Panc1 (cell line): ENCODE results near the gene CERT1. TPM values are rescaled to one million over a fixed set of nuclear protein-coding genes. Genes with fewer than 3 reads are reported as not detected.

Experiments
- ATAC-seq: fragments of 200-7000 bp; cut with Tn5 transposase; 2 replicates; pipeline ENCODE4 v1.9.1; 2020; ENCODE audit warnings: mild to moderate bottlenecking, moderate library complexity
- BruUV-seq: library from RNA; stranded (reverse); fragments of 400-500 nt; replicated peaks from 2 replicates; lab custom pipeline; 2021; lab: Mats Ljungman, UMichigan
- CTCF ChIA-PET: fragments of 300-600 bp; sonication (Branson Sonifier 250); formaldehyde crosslinking; loops from one replicate; lab custom pipeline; 2022; ENCODE audit warnings: antibody characterized with exemption; lab: Charles Lee
- POLR2A ChIA-PET: fragments of 300-600 bp; sonication (Branson Sonifier 250); formaldehyde crosslinking; loops from one replicate; lab custom pipeline; 2022; ENCODE audit warnings: antibody characterized with exemption; lab: Charles Lee
- DNase-seq: peaks from one replicate; pipeline ENCODE4 v3.0.0-alpha.2; 2010; ENCODE audit warnings: low read depth, low spot score
- H3K27ac ChIP-seq: 2 replicates; pipeline ENCODE4 v1.5.1; 2011; ENCODE audit warnings: mild to moderate bottlenecking, low read length, inconsistent platforms
- H3K27me3 ChIP-seq: fragments of 200-500 bp; sonication (Bioruptor generic); 2 replicates; pipeline ENCODE4 v1.6.0; 2014; ENCODE audit warnings: low read length, inconsistent platforms; ENCODE audit not compliant: control insufficient read depth, insufficient read depth
- H3K36me3 ChIP-seq: fragments of 200-500 bp; sonication (Bioruptor generic); 2 replicates; pipeline ENCODE4 v1.5.1; 2014; ENCODE audit warnings: inconsistent platforms, mild to moderate bottlenecking, low read length, moderate library complexity; ENCODE audit not compliant: control insufficient read depth, insufficient read depth
- H3K4me1 ChIP-seq: 2 replicates; pipeline ENCODE4 v1.5.1; 2011; ENCODE audit warnings: inconsistent platforms, mild to moderate bottlenecking, low read length, moderate library complexity; ENCODE audit not compliant: control insufficient read depth, insufficient read depth
- H3K4me3 ChIP-seq, 2 experiments: 2 replicates each; pipeline ENCODE4 v1.5.1; 2011 to 2012; ENCODE audit warnings: low read depth in 2 of 2, low read length in 2 of 2, mild to moderate bottlenecking in 2 of 2, inconsistent platforms in 1 of 2, moderate library complexity in 1 of 2
- H3K9me3 ChIP-seq: fragments of 200-500 bp; sonication (Bioruptor generic); 2 replicates; pipeline ENCODE4 v1.5.1; 2014; ENCODE audit warnings: low read depth, mild to moderate bottlenecking, inconsistent platforms, low read length, moderate library complexity; ENCODE audit not compliant: control insufficient read depth, insufficient read depth
- CTCF ChIP-seq: fragments of 450-650 bp; IDR thresholded peaks from 2 replicates; pipeline ENCODE4 v1.5.1; 2017; ENCODE audit warnings: mild to moderate bottlenecking
- POLR2AphosphoS5 ChIP-seq: IDR thresholded peaks from 2 replicates; pipeline ENCODE4 v1.6.1; 2012; ENCODE audit warnings: mild to moderate bottlenecking, low read depth, low read length, moderate library complexity
- REST ChIP-seq, 2 experiments: IDR thresholded peaks; 2 replicates each; pipeline ENCODE4 v1.6.1; 2011 to 2012; ENCODE audit warnings: low read depth in 2 of 2, control low read depth in 1 of 2, low read length in 1 of 2, mild to moderate bottlenecking in 1 of 2, moderate library complexity in 1 of 2; ENCODE audit not compliant: insufficient read depth in 1 of 2
- SIN3A ChIP-seq: IDR thresholded peaks from 2 replicates; pipeline ENCODE4 v1.6.1; 2012; ENCODE audit warnings: low read depth, mild to moderate bottlenecking, low read length, moderate library complexity, borderline replicate concordance; ENCODE audit not compliant: insufficient read depth
- TCF7L2 ChIP-seq: IDR thresholded peaks from 2 replicates; pipeline ENCODE4 v1.6.1; 2011; ENCODE audit warnings: mild to moderate bottlenecking, low read depth, low read length, inconsistent platforms
- in situ Hi-C: cut with HindIII; loops from 2 replicates; pipeline ENCODE4 v1.10.0; 2016; ENCODE audit warnings: low sequenced_read_pairs, low pct_unique_long_range_greater_than_20kb
- intact Hi-C: fragments of 100-400 bp; cut with micrococcal nuclease; formaldehyde crosslinking; loops from one replicate; pipeline ENCODE4 v1.10.0; 2022; ENCODE audit not compliant: unreplicated experiment
- total RNA-seq: library from RNA; stranded (reverse); gene quantifications from one replicate; pipeline ENCODE4 v1.2.1, GENCODE V29; 2021; ENCODE audit not compliant: unreplicated experiment

Gene CERT1
- total RNA-seq, 1 experiment from 2014 or later: 26.7 TPM

- peaks cover 5% of the 10 kb centered on the region for H3K36me3 ChIP-seq
- H3K9me3 ChIP-seq: no peaks in the 10 kb centered on the region
- H3K27ac ChIP-seq: no peak overlapping the region
- H3K27me3 ChIP-seq: no peaks in the 10 kb centered on the region
- ChIA-PET POLR2A (no interaction called here), CTCF (no interaction called here)
- no TSS peak for BruUV-seq
- in situ Hi-C loops: no loop called here
- H3K4me3 ChIP-seq: no peak overlapping the region
- ATAC-seq (peak; percentile 93; the same call in 1 of the 2 replicates), DNase-seq (peak; percentile 87)
- H3K4me1 ChIP-seq: no peaks in the 10 kb centered on the region
- no peak for TF ChIP-seq CTCF
- no peak for TF ChIP-seq REST (IDR thresholded peaks at IDR 0.05; ENCODE audit: insufficient read depth in 1 of 2, low read depth in 2 of 2, low read length in 1 of 2)
- no peak for TF ChIP-seq SIN3A
- no peak for TF ChIP-seq TCF7L2
- TF ChIP-seq POLR2AphosphoS5: no peak
- intact Hi-C loops: no loop called here
Measured at GRCh38 chr5:75412111-75412990, 99.1 kb downstream of the CERT1 start.

- ATAC-seq (no peak), DNase-seq (no peak)
- Histone ChIP-seq H3K4me3 (no peak overlapping the region), H3K36me3 (0 out of 2 replicates have a peak, but pooled peaks cover 4% of the 10 kb centered on the region), H3K27ac (no peak overlapping the region), H3K27me3 (no peaks in the 10 kb centered on the region), H3K4me1 (no peaks in the 10 kb centered on the region), H3K9me3 (no peaks in the 10 kb centered on the region)
- CTCF ChIA-PET: no interaction called here
- TF ChIP-seq SIN3A (no peak), REST (IDR thresholded peaks at IDR 0.05; ENCODE audit: insufficient read depth in 1 of 2, low read depth in 2 of 2, low read length in 1 of 2) (no peak), CTCF (no peak), TCF7L2 (no peak), POLR2AphosphoS5 (no peak)
- BruUV-seq: no TSS peak
- intact Hi-C loops: no loop called here
- POLR2A ChIA-PET: no interaction called here
- in situ Hi-C loops: no loop called here
Measured at GRCh38 chr5:75405296-75405695, 106.1 kb downstream of the CERT1 start.
